GM12864 (cell line): ENCODE measurements around the gene LRSAM1.

Source experiments
- DNase-seq: peaks from one replicate; pipeline ENCODE4 v3.0.0-alpha.2; 2011; ENCODE audit warnings: low read depth
- H3K4me3 ChIP-seq: 2 replicates; pipeline ENCODE4 v1.5.1; 2011; ENCODE audit warnings: mild to moderate bottlenecking, low read depth, low read length, control low read depth
- TF ChIP-seq, protein P1 (sequence below): IDR thresholded peaks from 2 replicates; pipeline ENCODE4 v1.5.1; 2011; ENCODE audit warnings: low read depth, mild to moderate bottlenecking, moderate library complexity, low read length, control low read depth, inconsistent platforms; ENCODE audit errors: missing control alignments

Gene LRSAM1

DNA sequence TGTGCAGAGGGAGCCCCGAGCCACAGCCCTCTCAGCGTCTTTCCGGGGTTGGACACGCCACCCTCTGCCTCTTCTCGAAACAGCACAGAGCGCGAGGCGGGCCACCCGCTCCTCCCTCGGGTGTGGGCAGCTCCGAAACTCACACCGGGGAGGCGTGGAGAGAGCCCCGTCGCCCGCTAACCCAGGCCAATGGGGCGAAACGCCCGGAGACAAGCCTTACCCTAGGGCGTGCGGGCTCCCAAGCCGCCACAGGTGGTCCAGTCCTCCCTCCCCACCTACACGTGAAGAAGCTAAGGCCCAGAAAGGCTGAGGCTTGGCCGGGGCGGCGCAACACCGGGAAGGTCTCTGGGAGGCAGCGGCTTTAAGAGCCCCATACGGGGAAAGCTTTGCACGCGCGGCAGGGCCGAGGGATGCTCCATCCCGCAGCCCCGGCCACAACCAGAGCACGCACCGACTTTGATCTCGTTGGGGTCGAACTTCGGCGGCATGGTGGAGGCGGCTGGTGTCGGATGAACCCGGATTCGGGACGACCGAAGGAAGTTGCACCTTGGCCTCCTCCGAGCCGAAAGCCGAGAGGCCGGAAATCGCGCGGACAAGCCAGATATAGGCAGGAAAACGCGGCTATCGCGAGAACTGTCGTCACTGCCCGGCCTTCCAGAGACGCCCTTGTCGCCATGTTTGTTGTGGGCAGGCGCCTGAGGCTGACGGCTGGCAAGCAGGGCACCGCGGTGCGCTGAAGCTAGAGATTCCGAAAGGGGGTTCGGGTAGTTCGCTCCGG is at the start of gene LRSAM1, which contains the start of gene RPL12:
Gene LRSAM1, plus strand, starts transcription at position 681 of the 778 bp plus-strand sequence. CDS start 3,018 bp downstream, outside the sequence.
Gene RPL12, minus strand, starts transcription at position 577 of the 778 bp plus-strand sequence. Its CDS starts 89 bp downstream, at position 488.
- peak; percentile 89 for DNase-seq
- TF ChIP-seq, protein P1, sequence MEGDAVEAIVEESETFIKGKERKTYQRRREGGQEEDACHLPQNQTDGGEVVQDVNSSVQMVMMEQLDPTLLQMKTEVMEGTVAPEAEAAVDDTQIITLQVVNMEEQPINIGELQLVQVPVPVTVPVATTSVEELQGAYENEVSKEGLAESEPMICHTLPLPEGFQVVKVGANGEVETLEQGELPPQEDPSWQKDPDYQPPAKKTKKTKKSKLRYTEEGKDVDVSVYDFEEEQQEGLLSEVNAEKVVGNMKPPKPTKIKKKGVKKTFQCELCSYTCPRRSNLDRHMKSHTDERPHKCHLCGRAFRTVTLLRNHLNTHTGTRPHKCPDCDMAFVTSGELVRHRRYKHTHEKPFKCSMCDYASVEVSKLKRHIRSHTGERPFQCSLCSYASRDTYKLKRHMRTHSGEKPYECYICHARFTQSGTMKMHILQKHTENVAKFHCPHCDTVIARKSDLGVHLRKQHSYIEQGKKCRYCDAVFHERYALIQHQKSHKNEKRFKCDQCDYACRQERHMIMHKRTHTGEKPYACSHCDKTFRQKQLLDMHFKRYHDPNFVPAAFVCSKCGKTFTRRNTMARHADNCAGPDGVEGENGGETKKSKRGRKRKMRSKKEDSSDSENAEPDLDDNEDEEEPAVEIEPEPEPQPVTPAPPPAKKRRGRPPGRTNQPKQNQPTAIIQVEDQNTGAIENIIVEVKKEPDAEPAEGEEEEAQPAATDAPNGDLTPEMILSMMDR, result no peak
- H3K4me3 ChIP-seq, result peak within 1 kb of the TSS; percentile 76

DNA sequence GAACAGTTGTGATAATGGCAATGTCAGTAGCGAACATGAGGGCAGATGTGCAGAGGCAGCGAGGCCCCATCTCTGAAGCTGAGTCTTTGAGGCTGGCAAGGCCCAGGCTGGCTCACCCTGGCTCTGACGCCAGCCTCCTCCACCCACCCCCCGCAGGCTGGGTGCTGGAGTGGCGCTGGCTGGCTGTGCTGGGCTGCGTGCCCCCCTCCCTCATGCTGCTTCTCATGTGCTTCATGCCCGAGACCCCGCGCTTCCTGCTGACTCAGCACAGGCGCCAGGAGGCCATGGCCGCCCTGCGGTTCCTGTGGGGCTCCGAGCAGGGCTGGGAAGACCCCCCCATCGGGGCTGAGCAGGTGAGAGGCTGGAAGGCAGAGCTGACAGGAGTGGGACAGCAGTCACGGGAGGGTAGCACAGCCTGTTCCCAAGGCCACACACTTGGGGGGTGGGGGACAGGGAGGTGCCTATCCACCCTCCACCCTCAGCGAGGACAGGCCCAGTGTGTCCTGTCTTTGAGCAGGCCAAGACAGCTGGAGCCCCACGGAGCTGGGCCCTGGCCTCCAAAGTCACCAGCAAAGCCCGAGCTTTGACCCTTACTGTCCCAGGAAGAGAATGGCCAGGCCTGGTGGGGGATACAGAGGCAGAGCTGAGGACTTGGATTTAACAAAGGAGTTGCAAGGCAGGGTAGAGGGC is 48.8 kb upstream of the LRSAM1 start:
- DNase-seq, result no peak
- TF ChIP-seq, protein P1, result no peak
- H3K4me3 ChIP-seq, result no peak overlapping the region

DNA sequence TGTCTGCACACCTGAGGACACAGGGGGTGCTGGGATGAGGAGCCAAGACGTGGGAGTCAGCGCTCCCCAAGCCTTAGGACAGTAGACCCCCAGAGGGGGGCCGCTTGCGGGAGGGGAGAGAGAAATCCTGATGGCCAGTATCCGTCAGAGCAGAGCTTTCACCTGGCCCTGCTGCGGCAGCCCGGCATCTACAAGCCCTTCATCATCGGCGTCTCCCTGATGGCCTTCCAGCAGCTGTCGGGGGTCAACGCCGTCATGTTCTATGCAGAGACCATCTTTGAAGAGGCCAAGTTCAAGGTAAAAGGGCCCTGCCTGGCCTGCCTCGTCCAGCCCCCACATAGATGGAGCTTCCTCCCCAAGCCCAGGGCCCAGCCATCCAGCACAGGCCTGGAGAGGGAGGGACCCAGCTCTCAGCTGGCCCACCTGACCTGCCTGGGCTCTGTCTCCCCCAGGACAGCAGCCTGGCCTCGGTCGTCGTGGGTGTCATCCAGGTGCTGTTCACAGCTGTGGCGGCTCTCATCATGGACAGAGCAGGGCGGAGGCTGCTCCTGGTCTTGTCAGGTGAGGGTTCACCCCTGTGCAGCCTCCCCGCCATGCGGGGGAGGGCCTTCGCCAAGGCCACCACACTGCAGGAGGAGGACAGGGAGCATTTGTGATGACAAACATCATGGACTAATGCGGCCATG is 47.7 kb upstream of the LRSAM1 start:
- H3K4me3 ChIP-seq, result no peak overlapping the region
- TF ChIP-seq, protein P1, result no peak
- no peak for DNase-seq

DNA sequence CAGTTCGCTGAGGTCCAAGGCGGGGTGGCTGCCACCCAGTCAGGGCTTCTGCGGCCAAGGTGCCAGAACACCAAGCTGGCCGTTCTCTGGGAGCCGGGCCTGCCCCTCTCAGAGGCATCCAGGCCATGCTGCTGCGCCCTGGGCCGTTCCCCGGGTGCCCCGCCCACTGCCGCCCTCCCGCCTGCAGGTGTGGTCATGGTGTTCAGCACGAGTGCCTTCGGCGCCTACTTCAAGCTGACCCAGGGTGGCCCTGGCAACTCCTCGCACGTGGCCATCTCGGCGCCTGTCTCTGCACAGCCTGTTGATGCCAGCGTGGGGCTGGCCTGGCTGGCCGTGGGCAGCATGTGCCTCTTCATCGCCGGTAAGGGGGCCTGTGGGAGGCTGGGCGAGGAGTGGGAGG is 46.7 kb upstream of the LRSAM1 start:
- no peak for DNase-seq
- TF ChIP-seq, protein P1, result no peak
- no peak overlapping the region for H3K4me3 ChIP-seq

DNA sequence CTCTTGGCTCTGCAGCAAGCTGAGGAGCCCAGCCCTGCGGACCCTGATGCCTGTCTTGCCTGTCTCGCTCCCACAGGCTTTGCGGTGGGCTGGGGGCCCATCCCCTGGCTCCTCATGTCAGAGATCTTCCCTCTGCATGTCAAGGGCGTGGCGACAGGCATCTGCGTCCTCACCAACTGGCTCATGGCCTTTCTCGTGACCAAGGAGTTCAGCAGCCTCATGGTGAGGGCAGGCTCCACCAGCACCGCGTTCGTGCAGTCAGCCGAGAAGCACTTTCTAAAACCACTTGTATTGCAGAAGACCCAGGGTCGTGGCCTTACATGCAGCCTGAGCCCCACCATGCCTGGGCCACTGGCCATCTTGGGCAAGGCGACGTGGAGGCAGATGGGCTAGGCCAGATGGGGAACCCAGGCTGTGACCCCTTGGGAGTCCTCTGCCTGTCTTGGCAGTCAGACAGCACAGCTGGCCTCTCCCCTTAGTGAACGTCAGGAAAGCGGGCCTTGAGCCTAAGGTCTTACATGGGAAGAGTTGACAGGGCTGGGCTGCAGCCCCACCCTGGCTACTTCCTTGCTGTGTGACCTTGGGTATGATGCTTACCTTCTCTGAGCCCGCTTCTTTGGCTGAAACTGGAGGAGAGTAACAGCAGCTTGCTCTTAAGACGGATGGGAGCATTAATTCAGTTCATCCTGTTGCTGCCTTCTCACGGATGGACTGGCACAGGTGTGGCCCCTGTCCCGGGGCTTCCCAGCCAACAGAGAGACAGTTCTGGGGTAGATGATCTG is 45.8 kb upstream of the LRSAM1 start:
- DNase-seq, result no peak
- no peak overlapping the region for H3K4me3 ChIP-seq
- TF ChIP-seq, protein P1, result no peak

DNA sequence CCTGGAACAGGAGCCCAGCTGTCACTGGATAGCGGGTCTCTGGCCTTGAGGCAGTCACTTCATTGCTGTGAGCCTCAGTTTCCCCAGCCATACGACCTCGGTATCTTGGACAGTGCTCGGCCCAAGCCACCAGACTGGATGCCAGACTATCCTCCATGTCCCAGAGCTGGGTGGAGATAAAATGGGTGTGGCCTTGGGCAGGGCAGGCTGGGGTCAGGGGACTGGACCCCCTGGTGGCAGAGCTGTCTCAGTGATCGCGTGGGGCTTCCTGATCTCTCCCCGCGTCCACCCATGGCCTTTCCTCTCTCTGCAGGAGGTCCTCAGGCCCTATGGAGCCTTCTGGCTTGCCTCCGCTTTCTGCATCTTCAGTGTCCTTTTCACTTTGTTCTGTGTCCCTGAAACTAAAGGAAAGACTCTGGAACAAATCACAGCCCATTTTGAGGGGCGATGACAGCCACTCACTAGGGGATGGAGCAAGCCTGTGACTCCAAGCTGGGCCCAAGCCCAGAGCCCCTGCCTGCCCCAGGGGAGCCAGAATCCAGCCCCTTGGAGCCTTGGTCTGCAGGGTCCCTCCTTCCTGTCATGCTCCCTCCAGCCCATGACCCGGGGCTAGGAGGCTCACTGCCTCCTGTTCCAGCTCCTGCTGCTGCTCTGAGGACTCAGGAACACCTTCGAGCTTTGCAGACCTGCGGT is 44.4 kb upstream of the LRSAM1 start:
- DNase-seq, result no peak
- TF ChIP-seq, protein P1, result no peak
- no peak overlapping the region for H3K4me3 ChIP-seq
